Measurements from ENCODE around the gene DMRT3.
A peak's percentile ranks its signal among the peaks of the same experiment; 100 is the strongest.

DMRT3 gene

GRCh38 chr9:971901-972500, 4.5 kb upstream of the DMRT3 start:
- DNase-seq, result no peak

GRCh38 chr9:972501-973294, 3.8 kb upstream of the DMRT3 start:
- DNase-seq, result no peak

GRCh38 chr9:973295-973834, 3.1 kb upstream of the DMRT3 start:
- DNase-seq, result no peak

- peak; percentile 73 to 86 for DNase-seq
These were observed 2.1 kb upstream of the DMRT3 start for GRCh38 chr9:974031-974995.

- no peak for DNase-seq
These were observed 1.3 kb upstream of the DMRT3 start for GRCh38 chr9:974996-975739.

GRCh38 chr9:975740-976257, 656 bp upstream of the DMRT3 start:
- DNase-seq, result no peak

GRCh38 chr9:976943-977837, 735 bp downstream of the DMRT3 start:
- peak; percentile 73 to 80 for DNase-seq

- DNase-seq, result no peak
These were observed 1.7 kb downstream of the DMRT3 start for GRCh38 chr9:977838-978830.

- DNase-seq, result no peak
These were observed 3.5 kb downstream of the DMRT3 start for GRCh38 chr9:979983-980382.

GRCh38 chr9:980640-981039, 4.2 kb downstream of the DMRT3 start:
- no peak for DNase-seq

- no peak for DNase-seq
These were observed 5.0 kb downstream of the DMRT3 start for GRCh38 chr9:981491-981898.

- DNase-seq, result no peak
These were observed 6.2 kb downstream of the DMRT3 start for GRCh38 chr9:982394-983230.

GRCh38 chr9:994005-994404, 17.6 kb downstream of the DMRT3 start:
- DNase-seq, result no peak

- no peak for DNase-seq
These were observed 18.7 kb downstream of the DMRT3 start for GRCh38 chr9:995192-995591.

- no peak for DNase-seq
These were observed 19.3 kb downstream of the DMRT3 start for GRCh38 chr9:995781-996180.

GRCh38 chr9:998299-999110, 22.1 kb downstream of the DMRT3 start:
- DNase-seq, result peak; percentile 21 to 48

- DNase-seq, result no peak
These were observed 25.4 kb downstream of the DMRT3 start for GRCh38 chr9:1001838-1002237.

- DNase-seq, result no peak
These were observed 26.2 kb downstream of the DMRT3 start for GRCh38 chr9:1002678-1003077.
